IMR-90 (cell line): ENCODE results near the gene PLD3. TPM values are rescaled to one million over a fixed set of nuclear protein-coding genes. Genes with fewer than 3 reads are reported as not detected.

Source experiments
- ATAC-seq: fragments of 200-7000 bp; cut with Tn5 transposase; 2 replicates; pipeline ENCODE4 v1.9.1; 2020; ENCODE audit warnings: low read depth, mild to moderate bottlenecking, moderate library complexity
- BruUV-seq: library from RNA; stranded (reverse); fragments of 400-500 nt; replicated peaks from 2 replicates; lab custom pipeline; 2021; lab: Mats Ljungman, UMichigan
- CTCF ChIA-PET: fragments of 300-600 bp; formaldehyde crosslinking; extraction: SDS; loops from one replicate; lab custom pipeline; 2021; ENCODE audit warnings: antibody characterized with exemption; lab: Yijun Ruan, JAX
- POLR2A ChIA-PET: fragments of 300-600 bp; sonication (Branson Sonifier 250); formaldehyde crosslinking; loops from one replicate; lab custom pipeline; 2022; ENCODE audit warnings: antibody characterized with exemption; ENCODE audit not compliant: unreplicated experiment; lab: Charles Lee
- DNase-seq: peaks from one replicate; pipeline ENCODE4 v3.0.0; 2013
- H2AFZ ChIP-seq: replicated peaks from 2 replicates; pipeline ENCODE3; 2013; ENCODE audit warnings: low read length, mild to moderate bottlenecking; ENCODE audit not compliant: poor library complexity
- H2AK5ac ChIP-seq: 2 replicates; pipeline ENCODE4 v1.6.1; 2013; ENCODE audit warnings: low read depth, low read length, inconsistent platforms
- H2AK9ac ChIP-seq: replicated peaks from 2 replicates; pipeline ENCODE3; 2013; ENCODE audit warnings: mild to moderate bottlenecking, low read depth, low read length, moderate library complexity; ENCODE audit not compliant: poor library complexity
- H2BK120ac ChIP-seq: 2 replicates; pipeline ENCODE4 v1.6.1; 2013; ENCODE audit warnings: low read depth, low read length, inconsistent platforms
- H2BK15ac ChIP-seq: 3 replicates; pipeline ENCODE4 v1.6.1; 2013; ENCODE audit warnings: low read depth, low read length, inconsistent platforms
- H2BK20ac ChIP-seq: 2 replicates; pipeline ENCODE4 v1.6.1; 2013; ENCODE audit warnings: low read depth, mild to moderate bottlenecking, inconsistent platforms, low read length, moderate library complexity
- H2BK5ac ChIP-seq: 2 replicates; pipeline ENCODE4 v1.6.1; 2013; ENCODE audit warnings: mild to moderate bottlenecking, low read depth, low read length, inconsistent platforms; ENCODE audit not compliant: poor library complexity, severe bottlenecking
- H3K14ac ChIP-seq: replicated peaks from 2 replicates; pipeline ENCODE4 v1.6.1; 2013; ENCODE audit warnings: low read depth, low read length, inconsistent platforms
- H3K18ac ChIP-seq: 2 replicates; pipeline ENCODE4 v1.6.1; 2013; ENCODE audit warnings: low read depth, low read length, control low read depth
- H3K23ac ChIP-seq: 2 replicates; pipeline ENCODE4 v1.6.1; 2013; ENCODE audit warnings: low read depth, low read length, inconsistent platforms
- H3K27ac ChIP-seq: 2 replicates; pipeline ENCODE4 v1.5.1; 2013; ENCODE audit warnings: mild to moderate bottlenecking, control low read depth, low read length; ENCODE audit not compliant: insufficient read depth
- H3K27me3 ChIP-seq: 2 replicates; pipeline ENCODE4 v1.6.1; 2013; ENCODE audit warnings: low read length; ENCODE audit not compliant: control insufficient read depth, insufficient read depth
- H3K36me3 ChIP-seq: 2 replicates; pipeline ENCODE4 v1.6.1; 2013; ENCODE audit warnings: low read length, mixed read lengths; ENCODE audit not compliant: control insufficient read depth, insufficient read depth
- H3K4ac ChIP-seq: 2 replicates; pipeline ENCODE4 v1.6.1; 2013; ENCODE audit warnings: low read depth, low read length, inconsistent platforms
- H3K4me1 ChIP-seq: 2 replicates; pipeline ENCODE4 v1.6.1; 2013; ENCODE audit warnings: low read length, mixed read lengths; ENCODE audit not compliant: control insufficient read depth, insufficient read depth
- H3K4me2 ChIP-seq: 2 replicates; pipeline ENCODE4 v1.6.1; 2013; ENCODE audit warnings: low read depth, mild to moderate bottlenecking, control low read depth, low read length, moderate library complexity
- H3K4me3 ChIP-seq: 2 replicates; pipeline ENCODE4 v1.5.1; 2013; ENCODE audit warnings: low read depth, mild to moderate bottlenecking, control low read depth, low read length, moderate library complexity; ENCODE audit not compliant: insufficient read depth
- H3K56ac ChIP-seq: 2 replicates; pipeline ENCODE4 v1.6.1; 2013; ENCODE audit warnings: low read length, inconsistent platforms; ENCODE audit not compliant: insufficient read depth; ENCODE audit errors: extremely low read depth
- H3K79me1 ChIP-seq, 2 experiments: 2 replicates each; pipeline ENCODE4 v1.6.1; 2013; ENCODE audit warnings: low read length in 2 of 2, inconsistent platforms in 1 of 2, low read depth in 1 of 2
- H3K9ac ChIP-seq: 2 replicates; pipeline ENCODE4 v1.6.1; 2013; ENCODE audit warnings: low read depth, low read length, control low read depth
- H3K9me1 ChIP-seq: 2 replicates; pipeline ENCODE4 v1.6.1; 2013; ENCODE audit warnings: low read length, inconsistent platforms; ENCODE audit not compliant: insufficient read depth
- H3K9me3 ChIP-seq: 2 replicates; pipeline ENCODE4 v1.6.1; 2013; ENCODE audit warnings: low read length; ENCODE audit not compliant: control insufficient read depth, insufficient read depth
- H4K20me1 ChIP-seq: 2 replicates; pipeline ENCODE4 v1.6.1; 2013; ENCODE audit warnings: low read length, inconsistent platforms; ENCODE audit not compliant: insufficient read depth
- H4K5ac ChIP-seq: 2 replicates; pipeline ENCODE4 v1.6.1; 2013; ENCODE audit warnings: mild to moderate bottlenecking, low read depth, low read length, control low read depth
- H4K8ac ChIP-seq, 2 experiments: 2 replicates each; pipeline ENCODE4 v1.6.1; 2013; ENCODE audit warnings: low read depth in 2 of 2, low read length in 2 of 2, control low read depth in 1 of 2, inconsistent platforms in 1 of 2
- H4K91ac ChIP-seq: 2 replicates; pipeline ENCODE4 v1.6.1; 2013; ENCODE audit warnings: low read depth, low read length, inconsistent platforms; ENCODE audit not compliant: insufficient read depth
- BHLHE40 ChIP-seq: fragments of 150-350 bp; IDR thresholded peaks from 2 replicates; pipeline ENCODE4 v1.6.1; 2016; ENCODE audit warnings: mild to moderate bottlenecking, low read depth, low read length
- CEBPB ChIP-seq: IDR thresholded peaks from 2 replicates; pipeline ENCODE4 v1.6.1; 2012; ENCODE audit warnings: low read depth, low read length, improper control_type of control experiment
- CHD1 ChIP-seq: IDR thresholded peaks from 2 replicates; pipeline ENCODE4 v1.6.1; 2012; ENCODE audit warnings: low read depth, low read length, improper control_type of control experiment
- ELK1 ChIP-seq: fragments of 150-350 bp; IDR thresholded peaks from 2 replicates; pipeline ENCODE4 v1.6.1; 2016; ENCODE audit warnings: low read depth, mild to moderate bottlenecking, low read length, moderate library complexity, borderline replicate concordance
- FOS ChIP-seq: fragments of 150-350 bp; IDR thresholded peaks from 2 replicates; pipeline ENCODE4 v1.6.1; 2016; ENCODE audit warnings: low read depth, low read length
- MAZ ChIP-seq: IDR thresholded peaks from 2 replicates; pipeline ENCODE4 v1.6.1; 2012; ENCODE audit warnings: low read depth, mild to moderate bottlenecking, low read length, improper control_type of control experiment, moderate library complexity, borderline replicate concordance
- MXI1 ChIP-seq: IDR thresholded peaks from 2 replicates; pipeline ENCODE4 v1.6.1; 2012; ENCODE audit warnings: low read depth, mild to moderate bottlenecking, low read length, moderate library complexity, borderline replicate concordance
- RAD21 ChIP-seq: IDR thresholded peaks from 2 replicates; pipeline ENCODE4 v1.6.1; 2012; ENCODE audit warnings: low read length, improper control_type of control experiment
- RCOR1 ChIP-seq: IDR thresholded peaks from 2 replicates; pipeline ENCODE4 v1.6.1; 2012; ENCODE audit warnings: mild to moderate bottlenecking, low read length, improper control_type of control experiment; ENCODE audit not compliant: insufficient replicate concordance
- RFX5 ChIP-seq: IDR thresholded peaks from 2 replicates; pipeline ENCODE4 v1.8.0; 2012; ENCODE audit warnings: low read depth, mild to moderate bottlenecking, low read length, moderate library complexity
- SMC3 ChIP-seq: fragments of 150-350 bp; IDR thresholded peaks from 2 replicates; pipeline ENCODE4 v1.6.1; 2016; ENCODE audit warnings: low read depth, mild to moderate bottlenecking, antibody characterized with exemption, low read length, moderate library complexity
- USF2 ChIP-seq: fragments of 150-350 bp; IDR thresholded peaks from 2 replicates; pipeline ENCODE4 v1.6.1; 2017; ENCODE audit warnings: mild to moderate bottlenecking, antibody characterized with exemption, low read length, low read depth
- WGBS, 2 experiments: methylation state at CpG; one replicate each; pipeline versions ENCODE4 v1.1.5 to v1.1.7; 2013; ENCODE audit warnings: missing lambda C conversion rate in 2 of 2; ENCODE audit not compliant: insufficient read length in 1 of 2; ENCODE audit errors: extremely low coverage in 2 of 2; 5-methylcytosine and 5-hydroxymethylcytosine counted together
- dilution Hi-C: fragments of 300-500 bp; cut with HindIII; formaldehyde crosslinking; loops from one replicate; pipeline ENCODE4 v1.14.3; 2018; ENCODE audit warnings: low sequenced_read_pairs; ENCODE audit not compliant: unreplicated experiment
- in situ Hi-C: fragments of 300-500 bp; cut with MboI; formaldehyde crosslinking; loops from 3 replicates; pipeline ENCODE4 v1.14.3; 2019; ENCODE audit warnings: low sequenced_read_pairs, inconsistent platforms, mixed read lengths
- intact Hi-C: fragments of 100-400 bp; cut with micrococcal nuclease; formaldehyde crosslinking; loops from 2 replicates; pipeline ENCODE4 v1.10.0; 2022
- polyA plus RNA-seq, 3 experiments: library from polyadenylated mRNA; depleted of rRNA; stranded (reverse); fragments of >200 nt; gene quantifications; 2 replicates each; pipeline ENCODE4 v1.2.3, GENCODE V29; 2012; ENCODE audit warnings: low replicate concordance in 1 of 3
- total RNA-seq: library from RNA; depleted of rRNA; stranded (reverse); fragments of >200 nt; gene quantifications from 2 replicates; pipeline ENCODE4 v1.2.3, GENCODE V29; 2012

PLD3 gene
- total and polyA plus RNA-seq, 2 of the 4 experiments (the other 2 are of a cell fraction): 117 to 665 TPM

GRCh38 chr19:40413291-40413845 is 64.9 kb downstream of the PLD3 start, which contains the start of gene PRX:
PRX (minus strand) TSS chr19:40413378; CDS start chr19:40407932, 5,446 bp downstream.
- H3K4me3 ChIP-seq: no peak within 1 kb of the TSS
- H3K18ac ChIP-seq: no peak within 1 kb of the TSS
- ChIA-PET POLR2A (no interaction called here), CTCF (interaction anchor here (1.2 kb wide), 1 partner anchor 7 kb away, joined by 4 read pairs; no protein-coding TSS in a partner anchor)
- no peak within 1 kb of the TSS for H4K5ac ChIP-seq
- H3K4me2 ChIP-seq: no peak within 1 kb of the TSS
- no peaks in the 10 kb centered on the region for H3K27me3 ChIP-seq
- H2AFZ ChIP-seq: peak within 1 kb of the TSS; percentile 6
- H3K36me3 ChIP-seq: no peaks in the 10 kb centered on the region
- H2AK5ac ChIP-seq: 0 out of 2 replicates have a peak within 1 kb of the TSS, but pooled peaks have one; percentile 6
- H4K91ac ChIP-seq: no peak within 1 kb of the TSS
- intact Hi-C loops: no loop called here
- H3K56ac ChIP-seq: no peak within 1 kb of the TSS
- no peak within 1 kb of the TSS for H3K14ac ChIP-seq
- in situ Hi-C loops: no loop called here
- peaks cover 7% of the 10 kb centered on the region for H3K4me1 ChIP-seq
- no peak for DNase-seq
- H3K9ac ChIP-seq: no peak within 1 kb of the TSS
- no peaks in the 10 kb centered on the region for H3K79me1 ChIP-seq
- H3K9me3 ChIP-seq: no peaks in the 10 kb centered on the region
- no peak within 1 kb of the TSS for H2BK120ac ChIP-seq
- H3K4ac ChIP-seq: no peak within 1 kb of the TSS
- no peak within 1 kb of the TSS for H2BK20ac ChIP-seq
- no peak within 1 kb of the TSS for H2BK15ac ChIP-seq
- H2BK5ac ChIP-seq: no peak within 1 kb of the TSS
- WGBS, 2 experiments: 50% methylated on average over 3 of the region's 18 CpGs; no CpG with 5 or more reads in 1 of the 2 experiments
- dilution Hi-C loops: no loop called here
- no TSS peak for BruUV-seq
- H3K27ac ChIP-seq: no peak within 1 kb of the TSS
- no peak for ATAC-seq
- H4K8ac ChIP-seq: no peak within 1 kb of the TSS
- H3K23ac ChIP-seq: no peak within 1 kb of the TSS
- no peak for TF ChIP-seq USF2
- no peak for TF ChIP-seq MXI1
- no peak for TF ChIP-seq RFX5
- no peak for TF ChIP-seq RCOR1
- no peak for TF ChIP-seq CHD1
- no peak for TF ChIP-seq CEBPB
- no peak for TF ChIP-seq SMC3
- TF ChIP-seq ELK1: no peak
- TF ChIP-seq BHLHE40: no peak
- no peak for TF ChIP-seq MAZ
- TF ChIP-seq RAD21: no peak
- TF ChIP-seq FOS: no peak
- peaks cover 9% of the 10 kb centered on the region for H3K9me1 ChIP-seq
- H4K20me1 ChIP-seq: no peaks in the 10 kb centered on the region
- H2AK9ac ChIP-seq: no peak within 1 kb of the TSS
